ENCODE data around the gene ITGB5. TPM values are rescaled to one million over a fixed set of nuclear protein-coding genes. Genes with fewer than 3 reads are reported as not detected.

The ITGB5 gene
- total and polyA plus RNA-seq, 2 donors (not counting 3 experiments of a cell fraction or from before 2014, with no cell fraction given): 144 to 170 TPM

- Histone ChIP-seq H3K27me3 (ENCODE audit: control insufficient read depth in 2 of 2, insufficient read depth in 2 of 2, low read length in 2 of 2) (no peaks in the 10 kb centered on the region), H3K4me2 (ENCODE audit: insufficient read depth, low read length) (no peak overlapping the region), H3K79me2 (ENCODE audit: control insufficient read depth, insufficient read depth, low read length) (no peaks in the 10 kb centered on the region), H3K36me3 (ENCODE audit: control insufficient read depth in 2 of 2, extremely low read depth in 1 of 2, insufficient read depth in 2 of 2, low read length in 2 of 2) (peaks cover 0 to 6% of the 10 kb centered on the region in 2 experiments), H2AFZ (ENCODE audit: low read depth, low read length) (no peak overlapping the region), H4K20me1 (replicated peaks; ENCODE audit: control insufficient read depth, extremely low read depth, insufficient read depth, low read length) (no peaks in the 10 kb centered on the region), H3K4me1 (ENCODE audit: control insufficient read depth, extremely low read depth, insufficient read depth, low read length) (peaks cover 30% of the 10 kb centered on the region), H3K9me3 (replicated peaks; ENCODE audit: control insufficient read depth, insufficient read depth, low read length) (no peaks in the 10 kb centered on the region), H3K9me1 (replicated peaks; ENCODE audit: control insufficient read depth, extremely low read depth, insufficient read depth, low read length) (no peaks in the 10 kb centered on the region), H3K9ac (replicated peaks; ENCODE audit: extremely low read depth, insufficient read depth, low read length) (no peak overlapping the region), H3K4me3 (replicated peaks in 1 of 3; ENCODE audit: insufficient read depth in 1 of 3, low read depth in 1 of 3, low read length in 3 of 3) (no peak overlapping the region), H3K27ac (ENCODE audit: insufficient read depth, low read depth, low read length) (no peak overlapping the region)
- ChIA-PET POLR2A (no interaction called here), CTCF (no interaction called here)
- TF ChIP-seq, protein P1, sequence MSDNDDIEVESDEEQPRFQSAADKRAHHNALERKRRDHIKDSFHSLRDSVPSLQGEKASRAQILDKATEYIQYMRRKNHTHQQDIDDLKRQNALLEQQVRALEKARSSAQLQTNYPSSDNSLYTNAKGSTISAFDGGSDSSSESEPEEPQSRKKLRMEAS (IDR thresholded peaks at IDR 0.05; ENCODE audit: insufficient read depth, insufficient read length): no peak
- TF ChIP-seq POLR2A (IDR thresholded peaks at IDR 0.05; ENCODE audit: low read depth, low read length): no peak
- TF ChIP-seq EZH2 (IDR thresholded peaks at IDR 0.05; ENCODE audit: borderline replicate concordance, low read depth, low read length, severe bottlenecking): no peak
- TF ChIP-seq JUN (IDR thresholded peaks at IDR 0.05; ENCODE audit: borderline replicate concordance, insufficient read depth, insufficient read length, low read depth): no peak
- TF ChIP-seq FOS (IDR thresholded peaks at IDR 0.05; ENCODE audit: borderline replicate concordance, insufficient read depth, low read length): no peak
- TF ChIP-seq POLR2AphosphoS5 (IDR thresholded peaks at IDR 0.05; ENCODE audit: insufficient read depth, low read depth, low read length): no peak
- TF ChIP-seq, protein P2, sequence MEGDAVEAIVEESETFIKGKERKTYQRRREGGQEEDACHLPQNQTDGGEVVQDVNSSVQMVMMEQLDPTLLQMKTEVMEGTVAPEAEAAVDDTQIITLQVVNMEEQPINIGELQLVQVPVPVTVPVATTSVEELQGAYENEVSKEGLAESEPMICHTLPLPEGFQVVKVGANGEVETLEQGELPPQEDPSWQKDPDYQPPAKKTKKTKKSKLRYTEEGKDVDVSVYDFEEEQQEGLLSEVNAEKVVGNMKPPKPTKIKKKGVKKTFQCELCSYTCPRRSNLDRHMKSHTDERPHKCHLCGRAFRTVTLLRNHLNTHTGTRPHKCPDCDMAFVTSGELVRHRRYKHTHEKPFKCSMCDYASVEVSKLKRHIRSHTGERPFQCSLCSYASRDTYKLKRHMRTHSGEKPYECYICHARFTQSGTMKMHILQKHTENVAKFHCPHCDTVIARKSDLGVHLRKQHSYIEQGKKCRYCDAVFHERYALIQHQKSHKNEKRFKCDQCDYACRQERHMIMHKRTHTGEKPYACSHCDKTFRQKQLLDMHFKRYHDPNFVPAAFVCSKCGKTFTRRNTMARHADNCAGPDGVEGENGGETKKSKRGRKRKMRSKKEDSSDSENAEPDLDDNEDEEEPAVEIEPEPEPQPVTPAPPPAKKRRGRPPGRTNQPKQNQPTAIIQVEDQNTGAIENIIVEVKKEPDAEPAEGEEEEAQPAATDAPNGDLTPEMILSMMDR (IDR thresholded peaks at IDR 0.05; ENCODE audit: extremely low read depth in 1 of 2, insufficient read depth in 1 of 2, low read depth in 1 of 2, low read length in 2 of 2): no peak
- no peak for TF ChIP-seq GATA2 (IDR thresholded peaks at IDR 0.05; ENCODE audit: insufficient read depth, insufficient read length, low read depth, low read length)
- FAIRE-seq (no peak), DNase-seq (ENCODE audit: low read depth, low spot score) (no peak)
- intact Hi-C loops (cut with micrococcal nuclease): loop anchor here (5.0 kb wide), 1 partner anchor 53 kb away; no protein-coding TSS in a partner anchor
- dilution Hi-C loops (cut with MboI; ENCODE audit: extremely low pct_ligation_motif_present, low sequenced_read_pairs): no loop called here
- no TSS peak for BruUV-seq (replicated peaks)
Measured at GRCh38 chr3:124839896-124840295, 47.3 kb downstream of the ITGB5 start.

All from endothelial cell of umbilical vein (primary cell).